Peyer's patch (tissue), 4 donors: ENCODE measurements around the gene MPV17L2.

Experiments
- CTCF ChIP-seq, 6 experiments: fragments of 450-650 bp in 4 of 6; fragments of 200-600 bp in 2 of 6; sonication (generic) in 1 of 6; IDR thresholded peaks; one replicate each; pipeline ENCODE4 v1.5.1; 2017 to 2019; ENCODE audit warnings: antibody characterized with exemption in 6 of 6, mild to moderate bottlenecking in 3 of 6, moderate library complexity in 1 of 6
- POLR2A ChIP-seq, 2 donors: fragments of 450-650 bp; IDR thresholded peaks; one replicate each; pipeline ENCODE4 v1.5.1; 2017; ENCODE audit warnings: antibody characterized with exemption in 2 of 2, mild to moderate bottlenecking in 2 of 2, moderate library complexity in 2 of 2

- no peak for TF ChIP-seq CTCF (IDR thresholded peaks at IDR 0.05)
- no peak for TF ChIP-seq POLR2A (IDR thresholded peaks at IDR 0.05)
Measured at GRCh38 chr19:18218159-18218558, 25.1 kb downstream of the MPV17L2 start.
